Effector memory CD4-positive, alpha-beta T cell (primary cell): ENCODE measurements around the gene B3GNT8.
"Not testable (repeated sequence)": the region's sequence is repeated elsewhere in the genome, so short reads cannot be mapped to it uniquely, and the experiment has no call there.

Experiments used
- DNase-seq, 3 donors: peaks; one replicate each; pipeline ENCODE4 v3.0.0-alpha.2; 2020
- H3K27ac ChIP-seq: 2 replicates; pipeline ENCODE4 v1.7.0; 2013; ENCODE audit warnings: mild to moderate bottlenecking, low read length, moderate library complexity; ENCODE audit not compliant: insufficient read depth, poor library complexity, severe bottlenecking
- H3K27me3 ChIP-seq: replicated peaks from 2 replicates; pipeline ENCODE4 v1.7.0; 2013; ENCODE audit warnings: mild to moderate bottlenecking, low read length; ENCODE audit not compliant: insufficient read depth, control insufficient read depth, poor library complexity, severe bottlenecking
- H3K36me3 ChIP-seq: 2 replicates; pipeline ENCODE4 v1.7.0; 2013; ENCODE audit warnings: mild to moderate bottlenecking, low read length, moderate library complexity; ENCODE audit not compliant: control insufficient read depth, insufficient read depth
- H3K4me1 ChIP-seq: 2 replicates; pipeline ENCODE4 v1.7.0; 2013; ENCODE audit warnings: low read length, mild to moderate bottlenecking; ENCODE audit not compliant: control insufficient read depth, insufficient read depth, poor library complexity, severe bottlenecking
- H3K4me3 ChIP-seq: 2 replicates; pipeline ENCODE4 v1.7.0; 2013; ENCODE audit warnings: low read length, low read depth, mild to moderate bottlenecking; ENCODE audit not compliant: insufficient read depth, poor library complexity, severe bottlenecking
- H3K9me3 ChIP-seq: 2 replicates; pipeline ENCODE4 v1.7.0; 2013; ENCODE audit warnings: mild to moderate bottlenecking, low read length, moderate library complexity; ENCODE audit not compliant: control insufficient read depth

B3GNT8 gene

DNA sequence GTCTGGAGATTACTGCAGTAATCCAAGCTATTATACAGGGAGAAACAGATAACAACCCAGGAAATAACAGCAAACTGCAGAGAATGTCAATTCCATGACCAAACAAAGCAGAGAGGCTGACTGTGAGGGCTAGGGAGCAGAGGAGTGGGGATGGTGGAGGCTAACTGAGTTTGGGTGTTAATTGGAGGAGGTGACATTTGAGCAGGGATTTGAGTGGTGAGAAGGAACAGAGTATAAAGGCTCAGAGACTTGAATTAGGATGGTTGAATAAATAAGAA, 9.4 kb upstream of the B3GNT8 start:
- no peaks in the 10 kb centered on the region for H3K27me3 ChIP-seq
- no peaks in the 10 kb centered on the region for H3K9me3 ChIP-seq
- no peak for DNase-seq
- peaks cover 15% of the 10 kb centered on the region for H3K36me3 ChIP-seq
- H3K4me1 ChIP-seq = no peaks in the 10 kb centered on the region
- no peak overlapping the region for H3K4me3 ChIP-seq
- no peak overlapping the region for H3K27ac ChIP-seq

DNA sequence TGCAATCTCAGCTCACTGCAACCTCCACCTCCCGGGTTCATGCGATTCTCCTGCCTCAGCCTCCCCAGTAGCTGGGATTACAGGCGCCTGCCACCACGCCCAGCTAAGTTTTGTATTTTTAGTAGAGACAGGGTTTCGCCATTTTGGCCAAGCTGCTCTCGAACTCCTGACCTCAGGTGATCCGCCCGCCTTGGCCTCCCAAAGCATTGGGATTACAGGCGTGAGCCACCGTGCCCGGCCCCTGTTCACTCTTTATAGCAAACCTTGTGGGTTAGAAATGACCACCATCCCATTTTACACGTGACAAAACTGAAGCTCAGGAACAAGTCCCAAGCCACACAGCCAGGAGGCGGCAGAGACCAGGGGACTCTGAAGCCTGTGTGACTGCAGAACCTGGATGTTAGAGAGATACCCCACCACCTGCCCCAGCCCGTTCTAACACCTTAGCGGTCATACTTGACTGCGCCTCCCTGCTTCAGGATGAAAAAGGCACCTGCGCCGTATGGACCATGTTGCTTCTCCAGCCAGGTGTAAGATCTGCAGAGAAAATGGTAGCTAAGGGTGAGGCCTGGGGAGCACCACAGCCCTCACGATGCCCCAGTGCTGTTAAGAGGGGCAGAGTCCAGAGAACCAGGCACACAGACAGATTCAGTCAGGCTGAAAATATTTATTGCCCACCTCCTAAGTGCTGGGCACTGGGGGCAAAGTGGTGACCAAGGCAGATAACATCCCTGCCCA, 8.9 kb upstream of the B3GNT8 start:
- DNase-seq = no peak
- Histone ChIP-seq H3K4me3 (no peak overlapping the region), H3K4me1 (no peaks in the 10 kb centered on the region), H3K36me3 (peaks cover 15% of the 10 kb centered on the region), H3K9me3 (no peaks in the 10 kb centered on the region), H3K27ac (no peak overlapping the region), H3K27me3 (no peaks in the 10 kb centered on the region)

DNA sequence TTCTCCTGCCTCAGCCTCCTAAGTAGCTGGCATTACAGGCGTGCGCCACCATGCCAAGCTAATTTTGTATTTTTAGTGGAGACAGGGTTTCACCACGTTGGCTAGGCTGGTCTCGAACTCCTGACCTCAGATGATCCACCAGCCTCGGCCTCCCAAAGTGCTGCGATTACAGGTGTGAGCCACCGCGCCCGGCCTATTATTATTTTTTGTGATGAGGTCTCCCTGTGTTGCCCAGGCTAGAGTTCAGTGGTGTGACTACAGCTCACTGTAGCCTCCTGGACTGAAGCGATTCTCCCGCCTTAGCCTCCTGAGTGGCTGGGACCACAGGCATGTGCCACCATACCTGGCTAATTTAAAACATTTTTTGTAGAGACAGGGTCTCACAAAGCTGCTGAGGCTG, 8.2 kb upstream of the B3GNT8 start:
- not testable (repeated sequence) for H3K9me3 ChIP-seq, DNase-seq, H3K27ac ChIP-seq, H3K4me1 ChIP-seq, H3K27me3 ChIP-seq, H3K4me3 ChIP-seq
- H3K36me3 ChIP-seq = peaks cover 15% of the 10 kb centered on the region

DNA sequence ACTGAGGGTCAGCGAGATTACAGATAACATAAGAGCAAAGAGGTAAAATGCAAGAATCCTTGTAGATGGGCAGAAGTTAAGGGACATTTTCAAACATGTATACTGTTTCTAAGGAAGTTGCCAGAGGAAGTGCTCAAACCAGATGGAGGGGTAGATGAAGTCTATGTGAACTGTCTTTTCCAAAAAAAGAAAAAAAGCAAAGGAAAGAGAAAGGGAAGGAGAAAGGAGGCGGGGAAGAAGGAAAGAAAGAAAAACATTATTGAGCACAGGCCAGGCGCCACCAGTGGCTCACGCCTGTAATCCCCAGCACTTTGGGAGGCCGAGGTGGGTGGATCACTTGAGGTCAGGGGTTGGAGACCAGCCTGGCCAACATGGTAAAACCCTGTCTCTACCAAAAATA, 7.3 kb upstream of the B3GNT8 start:
- no peak overlapping the region for H3K4me3 ChIP-seq
- no peak overlapping the region for H3K27ac ChIP-seq
- peaks cover 15% of the 10 kb centered on the region for H3K36me3 ChIP-seq
- H3K9me3 ChIP-seq = no peaks in the 10 kb centered on the region
- DNase-seq = no peak
- H3K27me3 ChIP-seq = no peaks in the 10 kb centered on the region
- no peaks in the 10 kb centered on the region for H3K4me1 ChIP-seq

DNA sequence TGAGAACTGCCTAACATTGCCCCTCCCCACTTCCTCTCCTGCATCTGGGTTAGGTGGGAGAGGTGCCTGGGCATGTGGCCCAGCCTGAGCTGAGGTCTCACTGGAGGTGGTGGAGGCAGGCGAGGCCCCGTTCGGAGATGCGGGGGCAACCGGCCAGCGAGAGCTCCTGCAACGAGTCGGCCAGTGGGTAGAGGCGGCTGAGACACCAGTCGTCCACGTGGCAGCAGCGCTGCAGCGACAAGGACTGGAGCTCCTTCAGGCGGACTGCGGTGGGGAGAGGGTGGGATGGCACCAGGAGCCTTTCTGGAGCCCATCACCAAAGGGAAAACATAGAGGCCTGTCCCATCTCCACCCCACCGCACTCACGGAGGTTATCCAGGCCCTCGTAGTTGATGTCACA, 6.0 kb upstream of the B3GNT8 start:
- peaks cover 15% of the 10 kb centered on the region for H3K36me3 ChIP-seq
- no peak overlapping the region for H3K27ac ChIP-seq
- no peaks in the 10 kb centered on the region for H3K9me3 ChIP-seq
- peaks cover 10% of the 10 kb centered on the region for H3K4me1 ChIP-seq
- H3K27me3 ChIP-seq = no peaks in the 10 kb centered on the region
- DNase-seq = no peak
- no peak overlapping the region for H3K4me3 ChIP-seq

DNA sequence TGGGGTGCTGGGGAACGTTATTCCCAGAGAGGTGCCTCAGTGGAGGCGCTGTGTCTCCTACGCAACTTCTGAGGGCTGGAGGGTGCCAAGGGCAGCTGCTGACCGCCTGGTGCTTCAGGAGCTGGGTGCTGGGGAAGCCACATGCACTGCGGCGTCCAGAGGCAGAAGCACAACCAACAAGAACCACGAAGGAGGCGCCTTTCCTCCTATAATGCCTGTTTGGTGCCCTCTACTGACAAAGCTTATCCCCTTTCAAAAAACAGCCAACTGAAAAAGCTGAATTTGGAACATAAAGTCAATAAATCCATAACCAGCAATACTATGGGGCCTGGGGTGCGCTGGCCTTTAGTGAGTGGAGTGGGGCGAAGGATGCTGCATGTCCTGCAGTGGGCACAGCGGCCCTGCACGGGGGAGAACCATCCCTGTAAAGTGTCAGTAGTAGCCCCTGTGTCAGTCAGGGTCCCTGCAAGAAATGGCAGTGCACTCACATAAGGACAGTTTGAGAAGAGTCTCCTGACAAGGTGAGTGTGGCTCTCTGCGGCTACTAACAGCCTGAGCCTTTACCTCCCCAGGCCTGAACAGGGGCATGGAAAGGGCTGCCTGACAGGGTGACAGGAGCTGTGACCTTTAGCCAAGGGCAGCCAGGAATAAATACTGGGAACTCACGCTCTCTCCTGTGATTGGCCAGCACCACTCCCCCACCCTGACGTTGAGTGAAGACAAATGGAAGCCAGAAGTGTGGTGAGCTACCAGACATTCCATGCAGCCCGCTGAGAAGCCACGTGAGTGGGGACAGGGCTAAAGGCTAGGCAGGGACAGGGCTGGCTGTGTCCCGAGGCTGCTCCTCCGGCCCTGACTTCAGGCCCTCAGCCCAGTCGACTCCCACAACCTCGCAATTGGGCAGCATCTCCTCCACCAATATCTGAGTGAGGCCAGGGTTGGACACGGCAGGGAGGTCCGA, 4.5 kb upstream of the B3GNT8 start:
- no peak overlapping the region for H3K27ac ChIP-seq
- no peaks in the 10 kb centered on the region for H3K9me3 ChIP-seq
- no peak overlapping the region for H3K4me3 ChIP-seq
- peaks cover 19% of the 10 kb centered on the region for H3K4me1 ChIP-seq
- no peaks in the 10 kb centered on the region for H3K27me3 ChIP-seq
- peaks cover 15% of the 10 kb centered on the region for H3K36me3 ChIP-seq
- DNase-seq = no peak

DNA sequence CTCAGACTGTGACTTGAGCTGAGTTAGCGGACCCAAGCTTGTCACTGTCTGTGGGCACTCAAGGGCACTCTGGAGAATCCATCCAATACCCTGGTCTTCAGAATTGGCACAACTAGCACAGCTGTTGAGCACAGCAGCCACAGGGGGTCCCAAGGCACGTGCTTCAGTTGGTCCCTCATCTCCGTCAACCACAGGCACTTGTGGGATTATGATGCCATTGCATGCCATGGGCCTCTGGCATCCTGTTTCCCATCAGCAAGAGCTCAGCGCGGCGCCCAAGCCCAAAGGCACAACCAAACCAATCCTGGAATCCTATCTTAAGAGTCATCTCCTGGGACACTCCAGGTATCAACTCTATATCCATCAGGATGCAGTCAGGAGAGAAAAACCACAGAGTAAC, 3.7 kb upstream of the B3GNT8 start:
- H3K4me1 ChIP-seq = peaks cover 19% of the 10 kb centered on the region
- no peak overlapping the region for H3K4me3 ChIP-seq
- H3K9me3 ChIP-seq = no peaks in the 10 kb centered on the region
- no peaks in the 10 kb centered on the region for H3K27me3 ChIP-seq
- no peak overlapping the region for H3K27ac ChIP-seq
- DNase-seq = no peak
- H3K36me3 ChIP-seq = peaks cover 16% of the 10 kb centered on the region

DNA sequence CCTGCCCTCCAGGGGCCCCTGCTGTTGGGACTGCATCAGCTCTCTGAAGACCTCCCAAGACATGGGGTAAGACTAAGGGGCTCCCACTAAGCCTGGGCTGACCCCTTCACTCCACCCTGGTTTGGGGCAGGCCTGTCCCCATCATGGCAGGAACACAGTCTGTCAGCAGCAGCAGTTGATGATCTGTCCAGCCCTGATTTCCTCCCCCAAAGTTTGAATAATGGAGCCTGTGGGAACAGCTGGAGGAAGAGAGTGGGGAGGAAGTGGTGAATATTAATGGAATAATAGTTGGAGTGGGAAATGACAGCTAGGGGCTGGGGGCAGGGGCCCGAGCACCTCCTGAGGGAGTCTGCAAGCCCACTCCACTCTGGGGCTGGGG, 1.3 kb upstream of the B3GNT8 start:
- H3K27me3 ChIP-seq = no peaks in the 10 kb centered on the region
- DNase-seq = no peak
- peak overlapping the region; percentile 55 for H3K4me3 ChIP-seq
- peaks cover 23% of the 10 kb centered on the region for H3K4me1 ChIP-seq
- peak overlapping the region; percentile 60 for H3K27ac ChIP-seq
- no peaks in the 10 kb centered on the region for H3K9me3 ChIP-seq
- H3K36me3 ChIP-seq = peaks cover 25% of the 10 kb centered on the region

DNA sequence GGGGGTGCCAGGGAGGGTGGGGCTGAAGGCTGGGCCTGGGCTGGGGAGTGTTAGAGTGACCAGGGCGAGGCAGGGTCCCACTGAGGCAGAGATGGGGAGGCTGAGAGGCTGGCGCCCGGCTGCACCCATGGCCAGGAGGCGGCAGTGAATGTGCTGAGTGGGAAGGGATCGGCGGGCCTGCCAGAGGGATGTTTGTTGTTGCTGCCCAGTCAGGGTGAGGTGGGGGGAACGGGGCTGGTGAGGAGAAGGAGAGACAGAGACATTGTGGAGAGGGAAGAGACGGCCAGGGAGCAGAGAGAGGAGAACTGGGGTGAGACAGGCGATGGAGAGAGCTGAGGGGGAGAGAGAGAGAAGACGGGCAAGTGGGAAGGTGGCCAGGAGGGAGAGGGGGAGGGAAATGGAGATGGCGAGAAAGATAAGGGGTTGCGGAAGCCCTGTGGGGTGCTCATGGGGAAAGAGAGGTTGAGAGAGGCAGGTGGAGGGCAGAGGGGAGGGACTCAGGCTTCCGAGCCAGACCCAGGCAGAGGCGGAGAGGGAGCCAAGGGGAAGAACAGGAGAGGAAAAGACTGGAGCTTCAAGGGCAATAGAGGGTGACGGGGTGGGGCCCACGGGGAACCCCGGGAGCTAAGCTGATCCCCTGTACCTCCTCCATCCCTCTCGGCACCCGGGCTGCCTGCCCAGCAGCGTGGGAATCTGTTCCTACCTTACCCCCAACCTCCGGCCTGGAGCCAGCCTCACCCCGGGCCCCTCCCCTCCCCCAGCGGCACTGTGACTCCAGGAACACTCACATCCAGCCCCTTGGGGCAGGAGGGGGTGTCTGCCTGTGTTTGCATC, 690 bp upstream of the B3GNT8 start:
- H3K4me1 ChIP-seq = peaks cover 23% of the 10 kb centered on the region
- H3K4me3 ChIP-seq = peak overlapping the region; percentile 55
- no peaks in the 10 kb centered on the region for H3K9me3 ChIP-seq
- peaks cover 24% of the 10 kb centered on the region for H3K36me3 ChIP-seq
- no peaks in the 10 kb centered on the region for H3K27me3 ChIP-seq
- H3K27ac ChIP-seq = peak overlapping the region; percentile 60
- peak; percentile 53 to 61 (median 54) for DNase-seq
